Stimulated activated CD8-positive, alpha-beta memory T cell treated with anti-CD3 and anti-CD28 coated beads, Interleukin-12 subunit alpha, Interleukin-12 subunit beta, amount 100 ng/mL, for 24 hours (primary cell): ENCODE results near the gene ZBTB7C.

Experiments used
- DNase-seq: peaks from one replicate; pipeline ENCODE4 v3.0.0-alpha.2; 2020; ENCODE audit errors: extremely low read depth

Gene ZBTB7C

DNA sequence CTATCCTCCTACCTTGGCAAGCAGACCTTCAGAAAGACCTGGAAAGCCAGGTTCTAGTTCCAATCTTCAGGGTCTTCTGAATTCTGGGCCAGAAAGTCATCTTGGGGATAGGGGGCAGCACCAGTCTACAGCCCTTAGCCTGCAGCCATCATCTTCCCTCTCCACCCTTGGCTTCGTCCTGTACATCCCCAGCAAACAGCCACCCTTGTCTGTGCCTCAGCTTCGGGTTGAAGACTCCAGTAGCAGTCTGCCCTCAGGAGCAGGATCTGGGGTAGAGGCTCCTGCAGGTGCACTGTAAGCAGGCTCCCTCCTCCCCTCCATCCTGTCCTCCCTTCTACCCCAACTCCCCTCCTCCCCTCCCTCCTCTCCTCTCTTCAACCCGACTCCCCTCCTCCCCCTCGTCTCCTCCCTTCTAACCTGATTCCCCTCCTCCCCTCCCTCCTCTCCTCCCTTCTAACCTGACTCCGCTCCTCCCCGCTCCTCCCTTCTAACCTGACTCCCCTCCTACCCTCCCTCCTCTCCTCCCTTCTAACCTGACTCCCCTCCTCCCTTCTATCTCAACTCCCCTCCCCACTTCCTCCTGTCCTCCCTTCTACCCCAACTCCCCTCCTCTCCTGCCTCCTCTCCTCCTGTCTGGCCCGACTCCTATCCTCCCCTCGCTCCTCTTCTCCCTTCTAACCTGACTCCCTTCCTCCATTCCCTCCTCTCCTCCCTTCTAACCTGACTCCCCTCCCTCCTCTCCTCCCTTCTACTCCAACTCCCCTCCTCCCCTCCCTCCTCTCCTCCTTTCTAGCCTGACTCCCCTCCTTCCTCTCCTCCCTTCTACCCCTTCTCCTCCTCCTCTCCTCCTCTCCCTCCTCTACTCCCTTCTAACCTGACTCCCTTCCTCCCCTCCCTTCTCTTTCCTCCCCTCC, 388.6 kb downstream of the ZBTB7C start:
- no peak for DNase-seq

- DNase-seq, result no peak
These were observed 389.4 kb downstream of the ZBTB7C start for GRCh38 chr18:48019557-48020325.

DNA sequence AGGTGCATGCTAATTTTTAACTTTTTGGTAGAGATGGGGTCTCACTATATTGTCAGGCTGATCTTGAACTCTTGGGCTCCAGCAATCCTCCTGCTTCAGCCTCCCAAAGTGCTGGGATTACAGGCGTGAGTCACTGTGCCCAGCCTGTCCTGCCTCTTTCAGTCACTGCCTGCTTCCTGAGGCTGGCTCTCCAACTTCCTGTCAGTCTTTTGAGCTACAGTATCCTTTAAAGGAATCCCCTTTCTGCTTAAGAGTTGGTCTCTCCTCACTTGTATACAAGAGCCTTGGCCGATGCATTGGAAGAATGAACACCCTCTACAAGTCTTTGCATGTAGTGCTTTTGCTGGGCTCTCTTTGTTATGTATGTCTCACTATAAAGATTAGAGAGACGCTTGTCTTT, 390.3 kb downstream of the ZBTB7C start:
- DNase-seq, result no peak

DNA sequence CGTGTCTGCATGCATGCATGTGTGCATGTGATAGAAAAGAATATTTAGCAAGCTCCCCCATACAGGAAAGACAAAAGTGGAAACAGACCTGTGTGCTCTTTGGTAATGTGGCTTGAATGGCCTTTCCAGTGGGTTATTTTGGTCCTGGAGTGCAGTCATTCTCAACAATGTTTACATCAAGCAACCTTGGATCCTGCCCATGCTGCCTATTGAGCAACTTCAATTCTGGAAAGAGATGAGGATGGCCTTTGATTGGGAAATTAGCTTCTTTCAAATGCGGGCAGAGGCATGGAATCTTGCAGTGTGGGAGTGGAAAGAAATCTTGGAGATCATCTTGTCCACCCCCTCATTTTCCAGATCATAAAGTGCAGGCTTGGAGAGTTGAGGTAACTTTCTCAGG, 391.5 kb downstream of the ZBTB7C start:
- no peak for DNase-seq

- no peak for DNase-seq
These were observed 396.0 kb downstream of the ZBTB7C start for GRCh38 chr18:48013162-48013561.

GRCh38 chr18:48011926-48012465, 397.2 kb downstream of the ZBTB7C start:
- DNase-seq, result no peak

DNA sequence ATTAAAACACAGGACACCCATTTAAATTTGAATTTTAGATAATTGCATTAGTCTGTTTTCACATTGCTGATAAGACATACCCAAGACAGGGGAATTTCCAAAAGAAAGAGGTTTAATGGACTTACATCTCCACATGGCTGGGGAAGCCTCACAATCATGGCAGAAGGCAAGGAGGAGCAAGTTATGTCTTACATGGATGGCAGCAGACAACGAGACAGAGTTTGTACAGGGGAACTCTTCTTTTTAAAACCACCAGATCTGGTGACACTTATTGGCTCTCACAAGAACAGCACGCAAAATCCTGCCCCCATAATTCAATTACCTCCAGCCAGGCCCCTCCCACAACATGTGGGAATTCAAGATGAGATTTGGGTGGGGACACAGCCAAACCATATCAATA, 398.9 kb downstream of the ZBTB7C start:
- no peak for DNase-seq

GRCh38 chr18:48009116-48009745, 400.0 kb downstream of the ZBTB7C start:
- no peak for DNase-seq

DNA sequence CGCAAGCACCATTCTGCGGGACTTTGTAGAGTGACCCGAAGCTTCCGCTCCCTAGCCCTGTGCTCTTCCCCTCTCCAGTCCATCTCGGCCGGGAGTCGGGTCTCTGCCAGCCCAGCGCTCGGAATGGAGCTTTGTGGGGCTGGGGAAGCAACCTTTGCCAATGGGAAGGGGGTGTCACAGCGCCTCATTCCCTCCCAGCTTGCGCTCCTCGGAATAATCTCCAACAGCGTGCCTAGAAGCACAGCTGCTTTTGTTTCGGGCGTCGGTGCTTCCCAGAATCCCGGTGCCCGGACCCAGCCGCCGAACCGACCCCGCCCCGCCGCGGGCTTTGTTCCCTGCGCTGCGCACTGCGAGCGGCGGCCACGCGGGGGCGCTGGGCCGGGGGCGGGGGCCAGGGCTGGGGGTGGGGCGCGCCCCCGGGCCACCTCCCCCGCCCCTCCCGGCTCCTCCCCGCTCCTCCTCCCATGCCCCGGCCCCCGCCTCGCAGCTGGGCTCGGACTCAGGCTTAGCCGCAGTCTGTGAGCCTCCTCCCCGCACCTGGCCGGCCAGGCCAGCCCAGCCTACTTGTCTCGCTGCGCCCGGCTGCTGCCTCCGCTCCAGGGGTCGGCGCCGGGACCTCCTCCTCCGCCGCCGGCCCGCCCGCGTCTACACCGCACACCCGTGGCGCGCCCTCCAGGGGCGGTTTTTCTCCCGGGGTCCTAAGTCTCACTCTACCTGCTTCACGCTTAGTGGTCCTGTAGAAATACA, 401.1 kb downstream of the ZBTB7C start:
- DNase-seq, result peak; percentile 15

GRCh38 chr18:48007381-48007780, 401.8 kb downstream of the ZBTB7C start:
- DNase-seq, result no peak

DNA sequence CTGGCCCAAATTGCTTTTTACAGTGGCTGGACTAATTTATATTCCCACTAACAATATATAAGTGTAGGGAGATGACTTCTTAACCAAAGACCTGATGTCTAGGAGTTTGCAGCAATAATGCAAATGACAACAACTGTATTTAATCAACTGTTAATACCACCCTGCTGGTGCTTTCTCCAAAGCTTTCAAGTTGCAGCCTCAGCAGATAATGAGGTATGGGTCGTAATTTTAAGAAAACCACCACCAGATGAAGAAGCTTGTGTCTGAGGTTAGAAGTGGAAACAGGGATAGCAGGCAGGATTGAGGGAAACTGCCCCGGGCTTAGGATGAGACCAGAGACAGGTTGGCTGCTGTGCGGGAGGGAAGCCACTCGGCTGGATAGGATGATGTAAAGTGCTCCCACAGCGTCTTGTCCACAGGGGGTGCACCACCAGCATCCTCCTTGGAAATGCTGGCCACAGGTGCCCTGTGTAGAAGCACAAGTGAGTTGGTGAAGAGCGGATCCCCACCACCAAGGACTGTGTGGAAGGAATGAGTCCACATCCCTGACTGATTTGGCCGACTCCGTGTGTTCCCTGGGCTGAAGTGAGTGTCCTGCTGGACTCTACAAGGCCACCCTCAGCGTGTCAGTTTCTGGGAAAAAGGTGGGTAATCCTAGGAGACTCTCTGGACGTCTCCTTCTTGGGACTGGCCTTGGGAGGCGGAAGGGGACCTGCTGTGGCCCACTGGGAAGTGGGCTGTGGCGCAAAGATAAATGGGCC, 402.6 kb downstream of the ZBTB7C start:
- no peak for DNase-seq

- no peak for DNase-seq
These were observed 404.6 kb downstream of the ZBTB7C start for GRCh38 chr18:48004577-48004976.

DNA sequence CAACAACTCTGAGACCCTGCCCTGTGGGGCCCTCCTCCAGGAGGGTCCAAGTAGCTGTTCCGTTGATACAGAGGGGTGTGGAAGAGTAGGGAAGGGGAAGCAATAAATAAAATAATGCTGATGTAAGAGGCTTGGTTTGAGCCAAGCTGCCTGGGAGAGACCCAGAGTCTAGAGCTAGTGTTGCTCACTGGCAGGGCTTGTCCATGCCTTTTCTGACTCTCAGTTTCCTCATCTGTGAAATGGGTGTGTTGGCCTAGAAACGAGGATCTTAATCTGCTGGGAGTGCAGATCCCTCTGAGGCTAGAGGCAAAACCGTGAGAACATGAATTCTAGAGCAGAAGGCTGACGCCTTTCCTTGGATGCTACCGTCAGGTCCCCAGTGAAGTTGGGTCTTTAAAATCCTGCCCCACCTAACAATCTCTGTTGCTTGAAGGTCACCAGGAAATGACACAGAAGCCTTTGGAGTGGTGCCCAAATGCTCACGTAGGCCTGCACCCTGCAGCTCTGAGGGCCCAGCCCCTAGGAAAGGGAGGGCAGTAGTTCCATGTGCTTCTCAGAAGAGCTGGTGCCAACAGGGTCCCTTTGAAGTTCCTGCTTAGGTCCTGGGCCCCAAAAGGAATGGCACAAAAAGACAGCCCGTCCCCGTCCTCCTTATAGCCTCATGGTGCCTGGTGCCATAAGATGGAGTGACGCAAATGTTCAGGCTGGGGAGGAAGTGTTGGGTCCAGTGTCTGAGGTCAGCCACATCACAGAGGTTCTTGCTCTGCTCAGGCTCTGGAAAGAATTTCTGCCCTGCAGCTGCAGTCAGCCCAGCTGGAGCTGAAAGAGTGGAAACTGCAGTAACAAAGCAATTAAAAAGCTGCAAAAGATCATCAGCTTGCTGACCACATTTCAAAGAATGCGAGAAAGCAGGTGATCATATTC, 405.5 kb downstream of the ZBTB7C start:
- no peak for DNase-seq

DNA sequence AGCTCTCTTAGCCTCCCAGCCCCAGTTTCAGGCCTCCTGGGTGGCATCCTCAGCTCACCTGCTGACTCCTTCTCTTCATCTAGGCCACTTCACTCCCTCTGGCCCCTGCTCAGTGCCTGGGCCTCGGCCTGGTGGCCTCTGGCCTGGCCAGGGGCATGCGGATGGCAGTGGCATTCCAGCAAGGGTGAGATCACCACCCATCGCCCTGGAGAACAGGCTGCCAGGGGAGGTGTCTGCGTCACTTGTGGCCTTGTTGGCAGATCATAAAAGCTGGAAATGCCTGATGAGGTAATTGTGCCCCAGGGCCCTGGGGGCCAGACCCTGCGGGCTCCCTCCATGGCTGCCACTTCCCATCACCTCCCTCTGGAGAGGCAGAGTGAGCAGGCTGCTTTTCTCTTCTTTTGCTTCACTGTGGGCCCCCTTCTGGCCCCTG, 406.2 kb downstream of the ZBTB7C start:
- no peak for DNase-seq

GRCh38 chr18:48000701-48001100, 408.5 kb downstream of the ZBTB7C start:
- no peak for DNase-seq

GRCh38 chr18:47999801-48000248, 409.4 kb downstream of the ZBTB7C start:
- DNase-seq, result no peak

DNA sequence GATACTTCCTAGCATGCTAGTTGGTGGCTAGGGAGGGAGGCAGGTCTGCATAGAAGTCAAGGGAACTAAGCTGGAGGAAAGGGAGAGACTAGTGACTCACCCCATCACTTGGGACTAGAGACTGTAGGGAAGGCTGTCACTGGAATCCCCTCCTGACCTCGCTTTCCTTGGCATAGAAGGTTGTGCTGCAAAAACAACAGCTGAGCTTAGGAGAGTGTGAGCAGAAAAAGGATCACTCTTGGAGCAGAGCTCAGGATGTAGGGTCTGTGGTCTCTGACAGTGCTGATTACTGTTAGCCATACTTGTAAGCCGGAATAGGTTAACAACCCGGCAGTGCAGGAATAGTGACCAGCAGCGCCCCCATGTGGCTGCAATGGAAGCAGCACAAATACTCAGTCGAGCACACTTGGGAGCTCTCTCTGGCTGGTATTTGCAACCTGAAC, 411.8 kb downstream of the ZBTB7C start:
- no peak for DNase-seq

DNA sequence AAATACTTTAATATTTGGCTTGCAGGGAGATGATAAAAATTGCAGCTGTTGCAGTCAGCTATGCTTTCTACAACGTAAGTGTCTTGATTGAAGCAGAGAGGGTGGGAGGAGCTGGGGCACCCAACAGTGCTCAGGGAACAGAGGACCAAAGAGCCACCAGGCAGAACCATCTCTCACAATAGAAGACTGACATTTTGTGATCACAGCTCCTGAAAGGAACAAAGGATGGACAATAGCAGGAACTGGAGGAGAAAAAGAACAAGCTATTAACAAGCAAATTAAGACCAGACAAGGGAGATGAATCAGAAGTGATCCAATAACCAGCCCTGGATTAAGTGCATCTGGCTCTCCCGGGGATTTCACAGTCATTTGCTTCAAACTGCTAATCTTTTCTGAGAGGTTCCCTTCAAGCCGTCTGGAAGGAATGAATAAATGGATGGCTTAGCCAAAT, 413.1 kb downstream of the ZBTB7C start:
- DNase-seq, result no peak

GRCh38 chr18:47995654-47996053, 413.5 kb downstream of the ZBTB7C start:
- DNase-seq, result no peak
